HEK293 (cell line): Measurements from ENCODE around the gene ENTPD8.

Experiments
- CTCF ChIA-PET: fragments of 350-600 bp; formaldehyde crosslinking; extraction: SDS; loops from one replicate; lab custom pipeline; 2021; ENCODE audit warnings: antibody characterized with exemption; lab: Yijun Ruan, JAX
- POLR2A ChIA-PET: fragments of 300-600 bp; formaldehyde crosslinking; extraction: SDS; loops from one replicate; lab custom pipeline; 2020; ENCODE audit warnings: antibody characterized with exemption, inconsistent platforms; lab: Yijun Ruan, JAX
- H3K27ac ChIP-seq: fragments of 200-500 bp; sonication (Bioruptor generic); 2 replicates; pipeline ENCODE4 v1.5.1; 2014; ENCODE audit warnings: low read depth, low read length, control low read depth, inconsistent platforms; ENCODE audit errors: extremely low read depth
- H3K36me3 ChIP-seq, 2 experiments: fragments of 200-500 bp in 1 of 2; sonication (Bioruptor generic) in 1 of 2; 1 replicate in 1 of 2; 2 replicates in 1 of 2; pipeline ENCODE4 v1.5.1; 2014 to 2017; ENCODE audit warnings: inconsistent platforms in 2 of 2, low read length in 2 of 2; ENCODE audit not compliant: control insufficient read depth in 2 of 2, insufficient read depth in 1 of 2
- H3K4me1 ChIP-seq: fragments of 200-500 bp; sonication (Bioruptor generic); 2 replicates; pipeline ENCODE4 v1.5.1; 2014; ENCODE audit warnings: mild to moderate bottlenecking, low read length, inconsistent platforms; ENCODE audit not compliant: control insufficient read depth, insufficient read depth
- H3K4me3 ChIP-seq: 2 replicates; pipeline ENCODE4 v1.5.1; 2011; ENCODE audit warnings: low read depth, mild to moderate bottlenecking, control low read depth, low read length, moderate library complexity
- H3K9me3 ChIP-seq: fragments of 200-500 bp; sonication (Bioruptor generic); 2 replicates; pipeline ENCODE4 v1.5.1; 2014; ENCODE audit warnings: low read depth, low read length, inconsistent platforms; ENCODE audit not compliant: control insufficient read depth, insufficient read depth
- GFI1B ChIP-seq: fragments of 450-650 bp; formaldehyde crosslinking; IDR thresholded peaks from 2 replicates; pipeline ENCODE4 v1.5.1; 2016; ENCODE audit warnings: missing biosample characterization, missing genetic modification characterization
- GLIS2 ChIP-seq: fragments of 450-650 bp; formaldehyde crosslinking; IDR thresholded peaks from 2 replicates; pipeline ENCODE4 v1.5.1; 2016; ENCODE audit warnings: missing biosample characterization, missing genetic modification characterization
- KLF16 ChIP-seq: fragments of 450-650 bp; formaldehyde crosslinking; IDR thresholded peaks from 2 replicates; pipeline ENCODE4 v1.5.1; 2017; ENCODE audit warnings: missing biosample characterization, missing genetic modification characterization
- PATZ1 ChIP-seq: fragments of 450-650 bp; formaldehyde crosslinking; IDR thresholded peaks from 2 replicates; pipeline ENCODE4 v1.5.1; 2016; ENCODE audit warnings: missing biosample characterization, missing genetic modification characterization
- ZBTB20 ChIP-seq: fragments of 450-650 bp; formaldehyde crosslinking; IDR thresholded peaks from 2 replicates; pipeline ENCODE4 v1.5.1; 2016; ENCODE audit warnings: missing biosample characterization, missing genetic modification characterization
- ZIC2 ChIP-seq: fragments of 450-650 bp; formaldehyde crosslinking; IDR thresholded peaks from 2 replicates; pipeline ENCODE4 v1.5.1; 2016; ENCODE audit warnings: missing biosample characterization, missing genetic modification characterization
- ZNF140 ChIP-seq: fragments of 450-650 bp; formaldehyde crosslinking; IDR thresholded peaks from 2 replicates; pipeline ENCODE4 v1.5.1; 2016; ENCODE audit warnings: missing biosample characterization, missing genetic modification characterization
- ZNF2 ChIP-seq: fragments of 450-650 bp; formaldehyde crosslinking; IDR thresholded peaks from 2 replicates; pipeline ENCODE4 v1.5.1; 2016; ENCODE audit warnings: missing biosample characterization, missing genetic modification characterization
- ZNF335 ChIP-seq: fragments of 450-650 bp; formaldehyde crosslinking; conservative IDR thresholded peaks from 2 replicates; pipeline ENCODE4 v1.5.1; 2016; ENCODE audit warnings: missing biosample characterization, missing genetic modification characterization
- ZNF548 ChIP-seq: fragments of 450-650 bp; formaldehyde crosslinking; IDR thresholded peaks from 2 replicates; pipeline ENCODE4 v1.5.1; 2016; ENCODE audit warnings: missing biosample characterization, missing genetic modification characterization
- ZNF555 ChIP-seq: fragments of 450-650 bp; formaldehyde crosslinking; conservative IDR thresholded peaks from 2 replicates; pipeline ENCODE4 v1.5.1; 2017; ENCODE audit warnings: missing biosample characterization, mild to moderate bottlenecking, missing genetic modification characterization, inconsistent platforms
- ZNF585B ChIP-seq: fragments of 450-650 bp; formaldehyde crosslinking; IDR thresholded peaks from 2 replicates; pipeline ENCODE4 v1.5.1; 2016; ENCODE audit warnings: missing biosample characterization, missing genetic modification characterization
- ZNF658 ChIP-seq: fragments of 450-650 bp; formaldehyde crosslinking; IDR thresholded peaks from 2 replicates; pipeline ENCODE4; 2016; ENCODE audit warnings: missing biosample characterization, missing genetic modification characterization
- ZNF692 ChIP-seq: fragments of 450-650 bp; formaldehyde crosslinking; IDR thresholded peaks from 2 replicates; pipeline ENCODE4 v1.5.1; 2016; ENCODE audit warnings: missing biosample characterization, missing genetic modification characterization
- ZNF747 ChIP-seq: fragments of 450-650 bp; formaldehyde crosslinking; IDR thresholded peaks from 2 replicates; pipeline ENCODE4 v1.5.1; 2016; ENCODE audit warnings: missing biosample characterization, missing genetic modification characterization
- ZNF76 ChIP-seq: fragments of 450-650 bp; formaldehyde crosslinking; IDR thresholded peaks from 2 replicates; pipeline ENCODE4; 2016; ENCODE audit warnings: low read depth, missing biosample characterization, missing genetic modification characterization, borderline replicate concordance
- ZNF777 ChIP-seq: fragments of 450-650 bp; formaldehyde crosslinking; IDR thresholded peaks from 2 replicates; pipeline ENCODE4 v1.5.1; 2017; ENCODE audit warnings: missing biosample characterization, missing genetic modification characterization, borderline replicate concordance
- ZSCAN16 ChIP-seq: fragments of 450-650 bp; formaldehyde crosslinking; IDR thresholded peaks from 2 replicates; pipeline ENCODE4 v1.5.1; 2016; ENCODE audit warnings: missing biosample characterization, missing genetic modification characterization

Gene ENTPD8

GRCh38 chr9:137402746-137403145 is 38.4 kb downstream of the ENTPD8 start (continued):
- TF ChIP-seq ZNF692, result no peak
- TF ChIP-seq, all 188 proteins: peak for 0

- Histone ChIP-seq H3K36me3 (no peaks in the 10 kb centered on the region), H3K4me3 (no peak overlapping the region), H3K4me1 (no peaks in the 10 kb centered on the region), H3K27ac (no peak overlapping the region), H3K9me3 (no peaks in the 10 kb centered on the region)
- TF ChIP-seq ZNF585B (tag by site-specific recombination) (no peak), ZNF548 (tag by site-specific recombination) (no peak)
- ChIA-PET POLR2A (no interaction called here), CTCF (no interaction called here)
These were observed 42.3 kb downstream of the ENTPD8 start for GRCh38 chr9:137398561-137399468.

- no peaks in the 10 kb centered on the region for H3K36me3 ChIP-seq
- CTCF ChIA-PET, result interaction anchor here (1.5 kb wide), 1 partner anchor 25 kb away, joined by 3 read pairs; the partner anchor contains the start of genes EXD3 and NOXA1
- H3K27ac ChIP-seq, result no peak overlapping the region
- H3K9me3 ChIP-seq, result no peaks in the 10 kb centered on the region
- no peak for TF ChIP-seq PATZ1 (tag by site-specific recombination)
- TF ChIP-seq ZSCAN16, result no peak
- TF ChIP-seq ZBTB20, result no peak
- TF ChIP-seq ZNF555 (tag by site-specific recombination), result no peak
- TF ChIP-seq ZNF658 (tag by site-specific recombination), result no peak
- TF ChIP-seq ZNF140 (tag by site-specific recombination), result no peak
- POLR2A ChIA-PET, result interaction anchor here (0.6 kb wide), 1 partner anchor 225 kb away, joined by 3 read pairs; no protein-coding TSS in a partner anchor
- no peak overlapping the region for H3K4me3 ChIP-seq
- no peaks in the 10 kb centered on the region for H3K4me1 ChIP-seq
These were observed 43.3 kb downstream of the ENTPD8 start for GRCh38 chr9:137397675-137398423.

GRCh38 chr9:137396634-137397367 is 44.4 kb downstream of the ENTPD8 start:
- Histone ChIP-seq H3K9me3 (no peaks in the 10 kb centered on the region), H3K27ac (no peak overlapping the region), H3K4me3 (no peak overlapping the region), H3K36me3 (peaks cover 0 to 5% of the 10 kb centered on the region in 2 experiments; a peak in 1 of 3 replicates), H3K4me1 (no peaks in the 10 kb centered on the region)
- no peak for TF ChIP-seq ZIC2 (tag by site-specific recombination)
- TF ChIP-seq ZNF692, result no peak
- no peak for TF ChIP-seq ZNF777 (tag by site-specific recombination)
- no peak for TF ChIP-seq GLIS2 (tag by site-specific recombination)
- TF ChIP-seq KLF16, result no peak
- TF ChIP-seq ZNF335 (tag by site-specific recombination), result no peak
- no peak for TF ChIP-seq ZNF747
- TF ChIP-seq ZNF76, result no peak
- TF ChIP-seq ZNF2 (tag by site-specific recombination), result no peak
- TF ChIP-seq ZBTB20, result no peak
- no peak for TF ChIP-seq ZNF548 (tag by site-specific recombination)
- TF ChIP-seq GFI1B (tag by site-specific recombination), result no peak
- CTCF ChIA-PET, result interaction anchor here (0.5 to 1.5 kb wide), 3 partner anchors 8 to 139 kb away, joined by 3 to 4 read pairs (median 3); partner anchors contain the start of genes EXD3 and NOXA1
- POLR2A ChIA-PET, result interaction anchor here (0.6 kb wide), 2 partner anchors 227 to 805 kb away, joined by 3 read pairs; no protein-coding TSS in a partner anchor
